Iris pigment epithelial cell (primary cell): ENCODE results near the gene TMEM167B.
A peak's percentile ranks its signal among the peaks of the same experiment; 100 is the strongest.
"Not testable (repeated sequence)": the region's sequence is repeated elsewhere in the genome, so short reads cannot be mapped to it uniquely, and the experiment has no call there.

Experiments
- DNase-seq: peaks from one replicate; pipeline ENCODE4 v3.0.0-alpha.2; 2011; ENCODE audit warnings: low read depth

Gene TMEM167B

DNA sequence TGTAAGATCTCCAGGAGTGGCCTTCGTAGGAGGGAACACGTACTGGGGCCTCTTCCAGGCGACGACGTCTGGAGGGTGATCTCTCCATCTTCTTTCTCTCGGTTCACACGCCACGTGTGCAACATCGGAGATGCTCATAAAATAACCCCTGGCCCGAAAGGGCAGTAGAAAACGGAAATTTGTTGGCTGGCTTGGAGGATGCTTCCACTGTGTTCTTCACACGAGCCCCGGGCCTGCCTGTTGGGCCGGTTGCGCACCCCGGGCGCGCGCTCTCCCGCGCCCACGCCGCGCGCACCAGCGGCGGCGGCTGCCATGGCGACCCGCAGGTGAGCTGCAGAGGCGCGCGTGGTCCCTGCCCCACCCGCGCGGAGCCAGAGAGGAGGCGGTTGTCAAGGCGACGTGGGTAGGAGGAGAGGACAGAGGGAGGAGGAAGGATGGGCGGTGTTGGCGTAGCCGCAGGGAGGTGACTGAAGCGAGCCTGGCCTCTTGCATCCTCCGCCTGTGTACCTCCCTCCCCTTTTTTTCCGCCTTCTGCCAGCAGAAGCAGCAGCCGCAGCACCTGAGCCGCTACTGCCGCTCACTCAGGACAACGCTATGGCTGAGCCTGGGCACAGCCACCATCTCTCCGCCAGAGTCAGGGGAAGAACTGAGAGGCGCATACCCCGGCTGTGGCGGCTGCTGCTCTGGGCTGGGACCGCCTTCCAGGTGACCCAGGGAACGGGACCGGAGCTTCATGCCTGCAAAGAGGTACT lies 23.2 kb downstream of the TMEM167B start, which contains the start of gene ELAPOR1:
Gene ELAPOR1 (plus strand): TSS at position 526 of the 752 bp plus-strand sequence. CDS start 69 bp downstream, at position 595.
- peak; percentile 33 for DNase-seq

DNA sequence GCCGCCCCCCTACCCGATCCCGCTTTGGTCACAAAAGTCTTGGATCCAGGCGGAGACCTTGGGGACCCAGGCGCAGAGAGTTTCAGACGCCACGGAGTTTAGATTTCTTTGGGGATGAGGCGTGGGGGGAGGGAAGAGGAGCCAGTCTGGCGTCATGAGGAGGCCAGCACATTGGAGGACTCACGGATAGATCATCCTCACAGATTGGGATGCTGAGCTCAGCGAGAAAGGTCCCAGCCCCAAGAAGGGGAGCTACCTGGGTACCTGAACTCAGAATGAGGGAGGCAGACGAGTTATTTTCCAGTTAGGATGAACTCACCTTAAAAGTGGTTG lies 23.7 kb downstream of the TMEM167B start:
- DNase-seq: no peak

DNA sequence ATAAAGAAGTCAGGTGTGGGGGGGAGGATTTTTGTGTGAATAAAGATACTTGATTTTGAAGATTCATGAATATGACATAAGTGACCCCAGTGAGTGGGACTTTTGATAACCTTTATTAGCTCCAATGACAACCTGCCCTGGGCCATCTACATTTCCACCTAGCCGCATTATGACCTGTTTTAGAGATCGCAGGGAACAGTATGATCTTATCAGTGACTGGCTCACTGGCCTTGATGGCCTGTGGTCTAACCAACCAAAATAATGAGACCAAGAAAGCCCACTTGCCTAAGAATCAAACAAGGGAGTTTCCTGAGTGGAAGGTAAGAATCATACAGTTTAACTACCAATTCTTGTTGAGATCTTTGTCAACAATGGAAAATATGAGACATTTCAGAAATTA lies 25.1 kb downstream of the TMEM167B start:
- no peak for DNase-seq

DNA sequence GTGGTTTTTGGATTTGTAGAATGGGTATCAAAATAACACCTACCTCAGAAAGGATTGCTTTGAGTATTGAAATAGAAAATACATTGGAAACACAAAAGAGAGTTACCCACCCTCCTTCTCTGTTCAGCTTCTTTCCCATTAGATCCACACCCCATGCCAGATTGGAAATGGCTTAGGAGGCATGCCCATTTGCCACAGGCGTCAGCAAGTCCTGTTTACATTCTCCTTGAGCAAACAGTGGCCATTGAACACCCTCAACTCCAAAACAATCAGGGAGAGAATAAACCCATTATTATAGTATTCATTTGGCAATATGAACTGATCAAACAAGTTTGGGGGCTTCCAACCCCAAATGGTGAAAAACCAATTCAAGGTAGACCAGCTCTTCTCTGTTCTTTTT lies 25.7 kb downstream of the TMEM167B start:
- no peak for DNase-seq

DNA sequence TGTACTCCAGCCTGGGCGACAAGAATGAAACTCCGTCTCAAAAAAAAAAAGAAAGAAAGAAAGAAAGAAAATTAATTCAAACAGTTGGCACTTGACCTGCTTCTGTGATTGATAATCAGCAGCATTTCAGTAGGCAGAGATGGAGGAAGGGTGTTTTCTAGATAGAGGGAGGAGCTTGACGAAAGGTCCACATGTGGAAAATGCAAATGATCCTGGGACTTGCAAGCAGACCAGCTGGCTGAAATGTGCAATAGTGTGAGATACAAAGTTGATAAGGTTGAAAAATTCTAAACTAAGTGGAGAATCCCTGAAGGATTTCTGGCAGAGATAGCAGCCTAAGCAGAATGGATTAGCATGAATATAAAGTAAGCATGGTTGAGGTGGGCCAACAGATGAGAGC lies 27.5 kb downstream of the TMEM167B start:
- no peak for DNase-seq

DNA sequence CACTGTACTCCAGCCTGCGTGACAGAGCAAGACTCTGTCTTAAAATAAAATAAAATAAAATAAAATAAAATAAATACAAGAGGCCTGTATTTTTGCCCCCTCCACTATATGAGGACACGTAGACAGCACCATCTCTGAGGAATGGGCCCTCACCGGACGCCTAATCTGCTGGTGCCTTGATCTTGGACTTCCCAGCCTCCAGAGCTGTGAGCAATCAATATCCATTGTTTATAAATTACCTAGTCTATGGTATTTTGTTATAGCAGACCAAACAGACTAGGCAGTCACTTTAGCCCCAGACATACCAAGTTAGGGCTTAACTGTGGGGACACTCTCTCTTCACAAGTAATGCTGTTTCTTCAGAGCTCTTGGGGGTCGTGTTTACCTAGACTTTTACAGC lies 29.8 kb downstream of the TMEM167B start:
- DNase-seq: no peak

DNA sequence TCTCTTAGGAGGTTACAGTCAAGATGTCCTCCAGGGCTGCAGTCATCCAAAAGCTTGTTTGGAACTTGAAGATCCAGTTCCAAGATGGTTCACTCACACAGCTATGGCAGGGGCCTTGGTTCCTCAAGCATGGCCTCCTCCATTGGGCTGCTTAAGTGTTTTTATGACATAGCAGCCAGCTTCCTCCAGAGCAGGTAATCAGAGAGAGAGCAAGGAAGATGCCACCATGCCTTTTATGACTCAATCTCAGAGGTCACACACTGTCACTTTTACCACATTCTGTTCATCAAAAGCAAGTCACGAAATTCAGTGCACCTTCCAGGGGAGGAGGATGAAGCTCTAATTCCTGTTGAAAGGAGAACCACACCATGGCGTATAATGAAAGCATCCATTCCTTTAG lies 40.5 kb downstream of the TMEM167B start:
- DNase-seq: no peak

DNA sequence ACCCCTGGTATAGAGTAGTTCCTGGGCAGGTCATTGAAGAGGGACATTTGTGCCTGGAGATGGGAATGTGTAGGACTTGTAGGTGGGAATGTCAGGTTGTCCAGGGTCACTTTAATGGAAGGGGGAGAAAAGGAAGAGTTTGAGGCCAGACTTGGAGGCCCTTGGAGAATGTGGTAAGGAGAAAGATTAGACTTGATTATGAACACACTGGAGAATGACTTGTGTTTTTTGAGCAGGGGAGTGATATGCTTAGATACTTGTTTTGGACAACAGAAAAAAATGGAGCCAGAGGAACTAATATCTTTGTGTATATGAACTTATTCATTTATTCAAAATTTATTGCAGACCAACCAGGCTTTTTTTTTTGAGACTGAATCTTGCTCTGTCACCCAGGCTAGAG lies 41.2 kb downstream of the TMEM167B start:
- no peak for DNase-seq

DNA sequence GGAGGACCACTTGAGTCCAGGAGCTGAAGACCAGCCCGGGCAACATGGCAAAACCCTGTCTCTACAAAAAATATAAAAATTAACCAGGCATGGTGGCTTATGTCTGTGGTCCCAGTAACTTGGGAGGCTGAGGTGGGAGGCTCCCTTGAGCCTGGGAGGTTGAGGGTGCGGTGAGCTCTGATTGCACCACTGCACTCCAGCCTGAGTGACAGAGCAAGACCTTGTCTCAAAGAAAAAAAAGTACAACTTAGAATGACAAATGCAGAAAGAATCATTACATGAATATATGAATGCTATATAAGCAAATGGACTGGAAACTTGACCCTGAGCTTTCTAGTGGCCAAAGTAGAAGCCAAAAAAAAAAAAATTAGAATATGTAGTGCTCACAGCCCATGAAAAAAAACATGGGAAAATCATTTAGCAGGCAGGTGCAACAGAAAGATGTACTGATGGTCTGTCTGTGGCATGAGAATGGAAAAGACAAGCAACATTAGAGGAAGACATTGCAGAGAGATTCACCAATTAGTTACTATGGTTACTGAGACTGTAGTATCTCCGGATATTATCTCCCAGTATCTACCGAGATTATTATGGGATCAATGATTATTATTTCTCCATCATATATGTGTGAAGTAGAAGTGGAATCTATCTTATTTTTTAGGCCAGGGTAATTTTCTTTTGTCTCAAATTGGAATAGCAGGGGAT lies 42.6 kb downstream of the TMEM167B start:
- DNase-seq: no peak

DNA sequence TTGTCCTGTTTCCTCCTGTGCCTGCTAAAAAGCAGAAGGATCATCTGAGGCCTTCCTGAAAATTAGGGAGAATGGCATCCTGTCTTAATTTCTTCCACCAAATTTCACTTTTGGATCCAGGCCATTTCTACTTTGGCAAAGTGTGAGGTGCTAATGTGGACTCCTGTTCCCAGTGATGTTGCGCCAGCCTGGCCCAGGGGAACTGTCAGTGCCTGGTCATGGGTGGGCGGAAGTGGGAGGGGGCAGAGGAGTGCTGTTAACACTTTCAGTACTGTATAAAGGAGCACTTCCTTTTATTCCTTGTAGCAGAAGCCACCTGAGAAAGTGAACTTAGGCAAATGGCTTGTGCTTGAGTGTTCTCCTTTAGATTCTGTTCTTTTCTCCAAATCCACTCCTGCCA lies 43.3 kb downstream of the TMEM167B start:
- DNase-seq: no peak

DNA sequence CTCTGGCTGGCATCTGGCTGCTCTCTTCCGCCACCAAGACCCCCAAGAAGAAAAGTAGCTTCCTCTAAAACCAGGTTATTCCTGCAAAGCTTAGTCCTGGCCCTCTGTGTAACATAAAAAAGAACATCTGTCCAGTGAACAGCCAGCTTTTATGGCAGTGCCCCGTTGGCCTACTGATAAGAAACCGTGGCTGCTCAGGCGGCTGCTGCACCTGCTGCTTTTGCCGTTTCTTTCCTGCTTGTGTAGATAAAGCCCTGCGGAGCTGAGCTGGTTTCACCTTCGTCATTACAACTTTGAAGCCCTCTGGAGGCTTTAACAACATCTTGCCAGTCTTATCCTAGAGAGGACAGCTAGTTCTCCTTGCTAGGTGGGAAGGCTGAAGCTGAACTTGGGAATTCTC lies 43.9 kb downstream of the TMEM167B start:
- DNase-seq: no peak

DNA sequence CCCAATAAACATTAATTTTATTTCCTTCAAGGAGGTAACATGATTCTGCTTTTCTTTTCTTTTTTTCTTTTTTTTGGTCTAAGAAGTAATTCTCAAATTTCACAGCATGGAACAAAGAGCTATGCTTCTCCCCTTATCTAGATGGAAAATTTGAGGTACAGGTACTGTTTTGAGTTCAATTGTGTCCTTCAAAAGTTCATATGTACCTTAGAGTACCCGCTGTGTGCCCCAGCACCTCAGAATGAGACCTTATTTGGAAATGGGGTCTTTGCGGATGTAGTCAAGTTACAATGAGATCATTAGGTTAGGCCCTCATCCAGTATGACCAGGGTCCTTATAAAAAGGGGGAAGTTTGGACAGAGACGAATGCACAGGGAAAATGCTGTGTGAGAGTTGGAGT lies 45.4 kb downstream of the TMEM167B start:
- DNase-seq: no peak

DNA sequence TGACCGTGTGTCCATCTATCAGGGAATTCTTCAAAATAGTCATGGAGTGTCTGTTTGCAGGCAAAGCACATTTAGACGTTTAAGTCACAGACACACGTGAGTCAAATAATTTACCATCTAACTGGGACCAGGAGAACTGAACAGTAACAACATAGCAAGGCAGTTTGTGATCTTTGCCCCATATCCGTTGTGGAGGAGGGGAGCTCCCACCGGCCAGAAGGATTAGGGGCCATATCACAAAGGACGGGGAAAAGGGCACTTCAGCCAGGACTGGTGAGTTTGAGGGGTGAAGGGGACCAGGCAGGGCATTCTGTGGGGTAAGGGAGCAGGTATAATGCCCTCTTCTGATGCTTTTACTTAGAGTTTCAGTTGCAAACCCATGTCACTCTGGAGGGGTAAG lies 46.2 kb downstream of the TMEM167B start:
- DNase-seq: no peak

DNA sequence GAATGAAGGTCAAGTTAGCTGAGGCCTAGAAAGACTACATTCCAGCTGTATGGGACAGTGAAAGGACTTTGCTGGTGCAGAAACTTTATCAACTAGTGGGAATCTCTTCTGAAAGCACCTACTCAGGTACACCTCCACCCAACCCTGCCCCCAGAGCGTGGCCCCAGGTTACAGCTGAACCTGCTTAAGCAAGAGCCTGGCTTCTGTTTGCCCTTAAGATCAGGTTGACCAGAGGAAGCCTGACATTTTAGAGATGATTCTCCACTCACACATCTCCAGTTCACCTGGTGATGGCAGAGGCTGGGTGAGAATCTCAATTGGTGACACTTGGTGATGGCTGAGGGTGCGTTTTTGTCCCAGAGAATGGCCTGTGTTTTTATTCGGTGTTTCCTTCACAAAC lies 47.4 kb downstream of the TMEM167B start:
- no peak for DNase-seq

DNA sequence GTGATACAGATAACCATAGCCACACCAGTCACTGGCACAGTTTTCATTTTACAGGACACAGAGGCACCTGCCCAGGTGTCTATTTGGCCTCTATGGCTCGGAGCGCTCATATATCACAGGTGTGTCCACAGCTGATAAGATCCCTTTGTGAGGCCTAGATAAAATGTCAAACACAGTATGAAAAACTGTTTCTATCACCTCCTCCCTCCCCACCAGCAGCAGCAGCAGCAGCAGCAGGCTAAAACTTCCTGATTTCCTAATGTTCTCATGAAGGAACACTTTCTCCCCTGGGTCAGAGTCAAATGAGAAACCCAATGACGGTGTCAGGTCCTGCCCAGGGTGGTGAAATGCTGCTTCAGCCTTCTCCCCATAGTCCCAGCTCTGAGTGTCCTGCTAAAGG lies 47.8 kb downstream of the TMEM167B start:
- DNase-seq: no peak

DNA sequence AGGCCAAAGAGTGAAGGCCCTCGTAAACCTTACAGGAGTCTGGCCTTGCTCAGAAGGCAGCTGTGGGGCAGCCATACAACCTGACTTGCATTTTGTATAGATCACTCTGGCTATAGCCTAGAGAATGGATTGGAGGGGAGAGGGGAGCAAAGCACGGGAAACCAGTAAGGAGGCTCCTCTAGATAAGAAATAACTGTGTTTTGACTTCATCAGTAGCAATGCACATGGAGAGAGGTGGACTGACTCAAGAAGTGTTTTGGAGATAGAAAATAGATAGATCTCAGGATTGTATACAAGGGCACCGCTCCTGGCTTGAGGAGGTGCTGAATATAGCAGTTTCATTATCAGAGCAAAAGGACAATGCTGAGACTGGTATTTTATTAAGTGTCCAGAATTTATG lies 49.8 kb downstream of the TMEM167B start:
- DNase-seq: no peak

DNA sequence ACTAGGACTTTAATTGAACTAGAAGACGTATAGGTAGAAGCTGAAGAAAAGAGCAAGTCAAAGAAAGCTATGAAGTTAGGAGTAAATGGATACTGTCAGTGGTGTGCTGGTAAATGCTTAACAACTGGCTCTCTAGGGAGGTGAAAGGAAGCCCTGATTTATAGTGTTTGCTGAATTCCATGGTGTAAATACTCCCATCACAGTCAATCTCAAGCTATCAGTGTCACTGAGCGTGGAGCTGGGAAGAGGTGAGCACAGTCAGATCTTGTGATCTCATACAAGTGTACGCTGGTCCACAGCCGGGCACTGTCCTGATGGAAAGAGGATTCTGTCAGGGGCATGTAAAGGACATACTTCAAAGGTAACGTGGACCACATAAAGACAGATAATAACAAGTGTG lies 51.7 kb downstream of the TMEM167B start:
- DNase-seq: no peak

DNA sequence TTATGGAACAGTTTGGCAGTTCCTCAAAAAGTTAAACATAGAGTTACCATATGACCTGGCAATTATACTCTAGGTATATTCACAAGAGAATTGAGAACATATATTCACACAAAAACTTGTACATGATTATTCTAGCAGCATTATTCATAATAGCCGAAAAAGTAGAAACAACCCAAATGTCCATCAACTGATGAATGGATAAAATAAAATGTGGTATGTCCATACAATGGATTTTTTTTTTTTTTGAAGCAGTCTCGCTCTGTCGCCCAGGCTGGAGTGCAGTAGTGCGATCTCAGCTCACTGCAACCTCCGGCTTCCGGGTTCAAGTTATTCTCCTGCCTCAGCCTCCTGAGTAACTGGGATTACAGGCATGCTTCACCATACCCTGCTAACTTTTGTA lies 52.2 kb downstream of the TMEM167B start:
- not testable (repeated sequence) for DNase-seq
